Fibroblast of pulmonary artery (primary cell): ENCODE data around the gene RHEB.
A peak's percentile ranks its signal among the peaks of the same experiment; 100 is the strongest.

Experiments used
- DNase-seq: peaks from one replicate; pipeline ENCODE4 v3.0.0-alpha.2; 2010; ENCODE audit warnings: low read depth
- H3K4me3 ChIP-seq: replicated peaks from 2 replicates; pipeline ENCODE4 v1.5.1; 2011; ENCODE audit warnings: low read depth, mild to moderate bottlenecking, control low read depth, low read length, moderate library complexity
- CTCF ChIP-seq: IDR thresholded peaks from 2 replicates; pipeline ENCODE4 v1.5.1; 2011; ENCODE audit warnings: mild to moderate bottlenecking, control low read depth, low read length, inconsistent platforms; ENCODE audit errors: missing control alignments

RHEB gene

DNA sequence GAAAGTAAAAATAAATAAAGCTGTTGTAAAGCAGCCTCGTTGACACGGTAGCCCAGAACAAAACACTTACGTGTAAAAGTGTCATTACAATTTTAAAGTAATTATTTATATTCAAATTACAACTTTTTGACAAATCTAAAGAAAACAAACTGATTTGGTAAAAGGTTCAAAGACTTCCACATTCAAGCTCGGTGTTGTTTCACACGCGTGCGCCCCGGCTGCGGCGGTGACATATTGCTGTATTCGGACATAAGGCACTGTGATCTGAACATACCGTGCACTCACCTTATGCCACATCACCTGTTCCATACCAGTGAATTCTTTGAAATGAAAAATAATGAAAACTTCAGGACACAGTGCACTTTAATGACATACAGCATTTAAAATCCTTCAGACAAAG, 36.9 kb upstream of the RHEB start:
- no peak for TF ChIP-seq CTCF
- no peak overlapping the region for H3K4me3 ChIP-seq
- no peak for DNase-seq

DNA sequence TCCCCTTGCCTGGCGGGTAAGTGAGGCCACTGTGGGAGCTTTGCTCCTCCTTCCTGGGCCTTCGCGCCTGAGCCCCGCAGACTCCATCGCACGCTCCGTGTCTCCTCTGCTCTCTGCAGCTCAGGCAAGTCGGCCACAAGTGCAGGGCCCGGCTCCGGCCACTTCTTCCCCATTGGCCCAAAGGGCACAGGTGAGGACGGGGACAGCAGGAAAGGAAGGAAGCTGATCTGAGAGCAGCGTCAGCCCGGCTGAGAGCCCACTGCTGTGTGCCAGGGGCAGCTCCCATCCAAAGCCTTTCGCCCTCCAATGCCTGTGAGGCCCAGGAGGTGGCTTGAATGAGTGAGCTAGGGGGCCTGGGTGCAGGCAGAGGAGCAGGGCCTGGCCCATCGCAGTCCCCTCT, 33.7 kb upstream of the RHEB start:
- TF ChIP-seq CTCF = no peak
- H3K4me3 ChIP-seq = no peak overlapping the region
- DNase-seq = no peak

- no peak overlapping the region for H3K4me3 ChIP-seq
- no peak for TF ChIP-seq CTCF
- DNase-seq = no peak
These were observed 32.8 kb upstream of the RHEB start for GRCh38 chr7:151552352-151553028.

GRCh38 chr7:151551820-151552219, 32.1 kb upstream of the RHEB start:
- no peak for TF ChIP-seq CTCF
- H3K4me3 ChIP-seq = no peak overlapping the region
- no peak for DNase-seq

GRCh38 chr7:151550656-151551286, 31.1 kb upstream of the RHEB start:
- no peak overlapping the region for H3K4me3 ChIP-seq
- TF ChIP-seq CTCF = no peak
- DNase-seq = peak; percentile 78

- DNase-seq = no peak
- H3K4me3 ChIP-seq = no peak overlapping the region
- TF ChIP-seq CTCF = no peak
These were observed 29.9 kb upstream of the RHEB start for GRCh38 chr7:151549644-151550043.

DNA sequence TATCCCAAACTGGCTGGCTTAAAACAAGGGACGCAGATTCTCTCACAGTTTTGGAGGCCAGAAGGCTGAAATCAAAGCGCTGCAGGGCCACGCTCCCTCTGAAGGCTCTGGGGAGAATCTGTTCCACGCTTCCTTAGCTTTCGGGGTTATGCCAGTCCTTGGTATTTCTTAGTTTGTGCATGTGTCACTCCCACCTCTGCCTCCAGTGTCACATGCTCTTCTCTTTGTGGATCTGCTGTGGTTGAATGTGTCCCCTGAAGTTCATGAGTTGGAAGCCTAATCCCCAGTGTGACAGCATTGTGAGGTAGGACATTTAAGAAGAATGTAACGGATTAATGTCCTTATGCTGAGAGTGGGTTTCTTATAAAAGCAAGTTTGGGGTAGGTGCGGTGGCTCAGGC, 29.4 kb upstream of the RHEB start:
- no peak overlapping the region for H3K4me3 ChIP-seq
- DNase-seq = no peak
- no peak for TF ChIP-seq CTCF
